ENCODE measurements around the gene CACNB1.

The CACNB1 gene

GRCh38 chr17:39231591-39232551 is 34.4 kb upstream of the CACNB1 start:
- no peaks in the 10 kb centered on the region for H3K36me3 ChIP-seq (ENCODE audit: control insufficient read depth in 2 of 2, insufficient read depth in 1 of 2, low read length in 2 of 2)
- POLR2A ChIA-PET = interaction anchor here (0.7 to 3.0 kb wide), 4 partner anchors 25 to 34 kb away, joined by 4 to 19 read pairs (median 8); partner anchors contain the start of genes CACNB1 and RPL19
- no peak overlapping the region for H3K27ac ChIP-seq (ENCODE audit: extremely low read depth, low read depth, low read length)
- H3K4me3 ChIP-seq (ENCODE audit: low read depth, low read length) = no peak overlapping the region
- H3K9me3 ChIP-seq (ENCODE audit: control insufficient read depth, insufficient read depth, low read depth, low read length) = no peaks in the 10 kb centered on the region
- CTCF ChIA-PET = interaction anchor here (0.6 to 20.9 kb wide), 28 partner anchors 8 to 498 kb away, joined by 3 to 733 read pairs (median 5); partner anchors contain the start of genes MIEN1 and RPL19
- peaks cover 10% of the 10 kb centered on the region; the same call in 1 of the 2 replicates for H3K4me1 ChIP-seq (ENCODE audit: control insufficient read depth, insufficient read depth, low read length)
- no peak for TF ChIP-seq ZNF248 (tag by site-specific recombination; IDR thresholded peaks at IDR 0.05)
- TF ChIP-seq ZNF513 (tag by site-specific recombination; IDR thresholded peaks at IDR 0.05) = no peak
- TF ChIP-seq TRIM28 (IDR thresholded peaks at IDR 0.05; ENCODE audit: borderline replicate concordance, low read length) = no peak
- no peak for TF ChIP-seq ZNF221 (tag by site-specific recombination; IDR thresholded peaks at IDR 0.05; ENCODE audit: borderline replicate concordance)
- TF ChIP-seq ZSCAN30 (tag by site-specific recombination; IDR thresholded peaks at IDR 0.05) = peak; percentile 74
- no peak for TF ChIP-seq ZNF707 (tag by site-specific recombination; IDR thresholded peaks at IDR 0.05)
- TF ChIP-seq ZNF341 (tag by site-specific recombination; IDR thresholded peaks at IDR 0.05; ENCODE audit: low read depth) = peak; percentile 91
- no peak for TF ChIP-seq ZNF561 (tag by site-specific recombination; IDR thresholded peaks at IDR 0.05; ENCODE audit: borderline replicate concordance)
- TF ChIP-seq ZEB2 (tag by site-specific recombination; IDR thresholded peaks at IDR 0.05) = peak; percentile 70; the same call in 1 of the 2 replicates
- 0 out of 2 replicates have a peak, but pooled peaks have one; percentile 77 for TF ChIP-seq ZNF324 (tag by site-specific recombination; IDR thresholded peaks at IDR 0.05)
- 0 out of 2 replicates have a peak, but pooled peaks have one; percentile 75 for TF ChIP-seq ZBTB7A (tag by site-specific recombination; IDR thresholded peaks at IDR 0.05; ENCODE audit: low read depth)
- no peak for TF ChIP-seq TCF7L2 (IDR thresholded peaks at IDR 0.05; ENCODE audit: borderline replicate concordance, low read depth, low read length)
- no peak for TF ChIP-seq ZNF138 (tag by site-specific recombination; IDR thresholded peaks at IDR 0.05; ENCODE audit: borderline replicate concordance)
- no peak for TF ChIP-seq AEBP2 (tag by site-specific recombination; IDR thresholded peaks at IDR 0.05; ENCODE audit: borderline replicate concordance)
- no peak for TF ChIP-seq ZNF626 (tag by site-specific recombination; IDR thresholded peaks at IDR 0.05)
- no peak for TF ChIP-seq ZNF664 (tag by site-specific recombination; IDR thresholded peaks at IDR 0.05)
- TF ChIP-seq ZFHX2 (tag by site-specific recombination; conservative IDR thresholded peaks at IDR 0.05) = peak; percentile 68
- TF ChIP-seq ZFP37 (tag by site-specific recombination; IDR thresholded peaks at IDR 0.05) = no peak
- TF ChIP-seq ZNF280C (tag by site-specific recombination; IDR thresholded peaks at IDR 0.05) = no peak
- no peak; the same call in 1 of the 2 replicates for TF ChIP-seq ZBTB21 (tag by site-specific recombination; IDR thresholded peaks at IDR 0.05)
- TF ChIP-seq ZNF600 (tag by site-specific recombination; IDR thresholded peaks at IDR 0.05) = peak; percentile 41; the same call in 1 of the 2 replicates
- TF ChIP-seq ZSCAN16 (tag by site-specific recombination; IDR thresholded peaks at IDR 0.05) = no peak
- peak; percentile 77; the same call in 1 of the 2 replicates for TF ChIP-seq ZFP69B (tag by site-specific recombination; IDR thresholded peaks at IDR 0.05)
- no peak for TF ChIP-seq ZNF529 (tag by site-specific recombination; IDR thresholded peaks at IDR 0.05; ENCODE audit: insufficient replicate concordance)
- peak; percentile 78 for TF ChIP-seq CTCF (tag by site-specific recombination; IDR thresholded peaks at IDR 0.05)
- peak; percentile 85 for TF ChIP-seq ZBTB17 (tag by site-specific recombination; IDR thresholded peaks at IDR 0.05)
- peak; percentile 37; the same call in 1 of the 2 replicates for TF ChIP-seq ZNF639 (tag by site-specific recombination; IDR thresholded peaks at IDR 0.05)

Data from HEK293 (cell line).